Fibroblast of peridontal ligament (primary cell): Measurements from ENCODE around the gene KL.
A peak's percentile ranks its signal among the peaks of the same experiment; 100 is the strongest.

Source experiments
- DNase-seq: peaks from one replicate; pipeline ENCODE4 v3.0.0-alpha.2; 2010; ENCODE audit errors: extremely low read depth

Gene KL

GRCh38 chr13:33016414-33017322 is at the start of gene KL:
Gene KL (plus strand): TSS chr13:33016423. CDS start chr13:33016441, 18 bp downstream.
- no peak for DNase-seq

- no peak for DNase-seq
Measured at GRCh38 chr13:32967584-32968182, 48.5 kb upstream of the KL start.

- DNase-seq: no peak
Measured at GRCh38 chr13:32968316-32968715, 47.9 kb upstream of the KL start.

GRCh38 chr13:32968793-32969192 is 47.4 kb upstream of the KL start:
- no peak for DNase-seq

GRCh38 chr13:32969516-32969941 is 46.7 kb upstream of the KL start:
- DNase-seq: peak; percentile 74

- DNase-seq: no peak
Measured at GRCh38 chr13:32976056-32976805, 40.0 kb upstream of the KL start.

- no peak for DNase-seq
Measured at GRCh38 chr13:32976912-32977311, 39.3 kb upstream of the KL start.

GRCh38 chr13:32977321-32977720 is 38.9 kb upstream of the KL start:
- no peak for DNase-seq

GRCh38 chr13:32978278-32978677 is 37.9 kb upstream of the KL start:
- no peak for DNase-seq

- no peak for DNase-seq
Measured at GRCh38 chr13:32983058-32983457, 33.2 kb upstream of the KL start.

- no peak for DNase-seq
Measured at GRCh38 chr13:32984857-32985626, 31.2 kb upstream of the KL start.

GRCh38 chr13:32986552-32986951 is 29.7 kb upstream of the KL start:
- DNase-seq: no peak

- DNase-seq: no peak
Measured at GRCh38 chr13:32987462-32987861, 28.8 kb upstream of the KL start.

- DNase-seq: peak; percentile 19
Measured at GRCh38 chr13:32988608-32989289, 27.5 kb upstream of the KL start.

- DNase-seq: no peak
Measured at GRCh38 chr13:32989290-32989667, 26.9 kb upstream of the KL start.

GRCh38 chr13:32989942-32990341 is 26.3 kb upstream of the KL start:
- no peak for DNase-seq

GRCh38 chr13:32993145-32993544 is 23.1 kb upstream of the KL start:
- DNase-seq: no peak

GRCh38 chr13:32997399-32997798 is 18.8 kb upstream of the KL start:
- DNase-seq: no peak

- DNase-seq: no peak
Measured at GRCh38 chr13:32998966-32999365, 17.3 kb upstream of the KL start.

- no peak for DNase-seq
Measured at GRCh38 chr13:33000365-33000764, 15.9 kb upstream of the KL start.

GRCh38 chr13:33003458-33004019 is 12.7 kb upstream of the KL start:
- no peak for DNase-seq
